Measurements from ENCODE around the gene HS3ST5.
"Not testable (repeated sequence)": the region's sequence is repeated elsewhere in the genome, so short reads cannot be mapped to it uniquely, and the experiment has no call there.

HS3ST5 gene

DNA sequence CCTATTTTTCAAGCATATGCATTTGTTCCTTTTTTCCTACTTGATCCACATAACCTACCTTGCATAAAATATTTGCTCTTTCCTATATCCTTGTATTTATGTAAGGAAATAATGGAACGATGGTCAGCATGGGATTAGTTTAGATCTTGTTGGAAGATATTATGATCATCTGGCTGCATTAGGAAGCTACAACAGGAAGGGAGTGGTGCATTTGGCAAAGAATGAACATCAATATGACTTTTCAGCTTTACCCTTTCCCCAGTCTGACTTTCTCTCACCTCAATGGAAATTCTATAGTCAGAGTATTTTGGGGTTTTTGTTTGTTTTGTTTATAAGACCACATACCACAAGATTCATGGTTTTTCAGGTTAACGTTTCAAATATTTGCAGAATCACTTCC, 66.0 kb downstream of the HS3ST5 start:
- no peak for DNase-seq (ENCODE audit: low read depth in 2 of 2)

DNA sequence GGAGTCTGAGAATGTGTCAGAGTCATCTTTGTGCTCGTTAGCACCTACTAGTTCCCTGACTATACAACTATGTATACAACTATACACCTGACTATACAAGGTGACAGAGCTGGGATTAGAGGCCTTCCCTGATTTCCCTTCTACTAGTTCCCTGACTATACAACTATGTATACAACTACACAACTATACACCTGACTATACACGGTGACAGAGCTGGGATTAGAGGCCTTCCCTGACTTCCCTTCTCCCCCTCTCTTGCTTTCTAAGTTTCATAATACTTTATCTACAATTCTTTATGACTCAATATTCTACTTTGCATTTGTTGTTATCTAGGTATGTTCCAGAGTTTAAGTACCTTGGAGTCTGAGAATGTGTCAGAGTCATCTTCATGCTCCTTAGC, 68.0 kb downstream of the HS3ST5 start:
- no peak for DNase-seq (ENCODE audit: low read depth in 2 of 2)

DNA sequence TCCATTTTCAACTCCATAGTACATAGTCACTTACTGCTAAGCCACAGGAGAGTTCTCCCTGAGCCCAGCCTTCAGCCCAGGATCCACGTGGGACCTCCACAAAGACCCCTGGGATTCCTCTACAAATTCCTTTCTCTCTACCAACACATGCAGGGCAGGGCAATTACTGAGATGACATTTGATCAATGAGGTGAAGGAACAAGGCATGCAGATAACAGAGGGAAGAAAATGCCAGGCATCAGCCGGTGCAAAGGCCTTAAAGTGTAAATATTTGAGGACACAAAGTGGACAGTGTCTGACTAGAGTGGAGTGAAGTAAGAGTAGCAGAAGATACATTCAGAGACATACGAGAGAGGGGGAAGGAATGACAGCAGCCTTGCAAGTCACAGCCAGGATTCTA, 70.2 kb downstream of the HS3ST5 start:
- DNase-seq (ENCODE audit: low read depth in 2 of 2), result no peak

DNA sequence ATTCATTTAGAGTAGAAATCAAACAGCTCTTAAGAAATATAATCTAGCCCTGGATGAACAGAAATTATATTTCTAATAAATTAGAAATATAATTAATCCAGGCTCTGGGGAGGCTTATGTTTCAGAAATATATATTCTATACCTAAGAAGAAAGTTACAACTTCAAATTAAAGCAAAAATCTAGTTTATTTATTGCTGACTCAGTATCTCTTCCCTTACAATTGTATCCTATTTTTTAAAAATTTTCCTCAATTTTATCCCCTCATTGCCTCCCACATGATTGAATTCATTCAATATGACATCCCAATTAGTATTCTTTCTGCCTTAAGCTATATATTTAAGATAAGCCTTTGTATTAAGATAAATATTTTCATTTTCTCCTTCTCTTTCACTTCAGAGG, 71.4 kb downstream of the HS3ST5 start:
- DNase-seq (ENCODE audit: low read depth in 2 of 2), result no peak

- no peak for DNase-seq (ENCODE audit: low read depth in 2 of 2)
Measured at GRCh38 chr6:114267897-114268296, 74.9 kb downstream of the HS3ST5 start.

DNA sequence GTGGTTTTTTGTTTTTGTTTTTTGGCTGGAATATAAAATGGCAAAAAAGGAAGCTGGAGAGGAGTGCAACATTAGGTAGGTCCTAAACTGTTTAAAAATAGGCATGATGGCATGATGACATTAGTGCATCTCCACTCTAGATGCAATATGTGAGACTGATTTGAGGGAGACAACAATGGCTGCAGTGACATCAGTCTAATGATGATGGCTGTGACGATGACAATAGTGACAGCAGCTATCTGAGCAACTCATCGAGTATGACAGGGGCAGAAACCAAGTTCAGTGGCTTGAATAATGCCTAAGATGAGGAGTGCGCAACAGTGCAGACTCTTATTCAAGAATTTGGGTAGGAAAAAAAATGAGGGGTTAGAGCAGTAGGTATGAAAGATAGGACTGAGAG, 82.0 kb downstream of the HS3ST5 start:
- DNase-seq (ENCODE audit: low read depth in 2 of 2), result no peak

- DNase-seq (ENCODE audit: low read depth in 2 of 2), result no peak
Measured at GRCh38 chr6:114258376-114258775, 84.4 kb downstream of the HS3ST5 start.

DNA sequence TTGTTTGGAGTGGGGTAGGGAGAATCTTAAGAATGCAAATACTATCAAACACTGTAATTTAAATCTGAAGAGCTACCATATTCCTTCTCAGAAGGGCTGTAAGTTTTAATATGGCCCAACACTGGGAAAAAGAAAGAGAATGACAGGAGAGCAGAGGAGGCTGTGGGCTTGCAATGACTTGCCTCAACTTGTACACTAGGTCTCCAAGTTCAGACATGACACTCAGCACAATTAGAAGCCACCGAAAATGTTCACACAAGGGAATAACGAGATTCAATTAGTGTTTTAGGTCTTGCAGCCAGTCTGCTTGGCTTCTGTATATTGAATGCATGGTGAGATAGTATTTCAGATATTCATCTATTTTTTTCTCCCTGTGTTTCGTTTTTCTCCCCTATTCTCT, 89.4 kb downstream of the HS3ST5 start:
- DNase-seq (ENCODE audit: low read depth in 2 of 2), result no peak

GRCh38 chr6:114249522-114249921, 93.3 kb downstream of the HS3ST5 start:
- no peak for DNase-seq (ENCODE audit: low read depth in 2 of 2)

- DNase-seq (ENCODE audit: low read depth in 2 of 2), result no peak
Measured at GRCh38 chr6:114247101-114247500, 95.7 kb downstream of the HS3ST5 start.

DNA sequence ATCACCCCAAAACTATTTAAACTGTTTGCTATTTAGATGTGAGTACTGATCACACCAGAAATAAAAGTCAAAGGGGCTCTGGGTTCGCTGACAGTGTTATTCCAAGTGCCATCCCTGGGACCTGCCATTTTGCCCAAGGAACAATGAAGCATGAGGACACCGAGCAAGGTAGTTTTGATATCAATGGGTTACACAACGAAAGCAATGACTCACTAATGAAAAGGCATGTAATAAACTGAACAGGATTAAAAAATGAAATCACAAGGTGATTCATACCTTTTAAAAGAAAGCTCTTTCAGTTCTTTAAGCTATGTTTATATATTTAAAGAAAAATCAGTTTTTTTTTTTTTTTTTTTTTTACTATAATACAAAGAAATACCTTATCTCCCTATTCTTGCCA, 102.0 kb downstream of the HS3ST5 start:
- DNase-seq (ENCODE audit: low read depth in 2 of 2), result no peak

DNA sequence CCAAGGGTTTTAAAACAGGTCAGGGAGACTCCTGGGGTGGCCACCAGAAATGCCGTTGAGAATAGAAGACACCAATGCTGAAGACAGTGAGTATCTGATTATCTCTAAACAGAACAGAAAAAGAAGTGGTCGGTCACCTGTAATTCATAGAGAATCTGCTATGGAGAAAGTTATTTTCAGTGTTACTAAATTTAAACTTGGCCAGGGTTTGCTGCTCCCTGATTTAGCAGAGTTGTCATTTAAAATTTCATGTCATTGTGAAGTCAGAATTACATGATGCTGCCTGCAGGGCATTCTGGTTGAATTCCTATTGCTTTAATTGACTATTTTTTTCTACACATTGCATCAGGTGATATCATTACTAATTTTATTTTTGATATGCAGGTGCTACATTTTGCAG, 114.1 kb downstream of the HS3ST5 start:
- no peak for DNase-seq (ENCODE audit: low read depth in 2 of 2)

DNA sequence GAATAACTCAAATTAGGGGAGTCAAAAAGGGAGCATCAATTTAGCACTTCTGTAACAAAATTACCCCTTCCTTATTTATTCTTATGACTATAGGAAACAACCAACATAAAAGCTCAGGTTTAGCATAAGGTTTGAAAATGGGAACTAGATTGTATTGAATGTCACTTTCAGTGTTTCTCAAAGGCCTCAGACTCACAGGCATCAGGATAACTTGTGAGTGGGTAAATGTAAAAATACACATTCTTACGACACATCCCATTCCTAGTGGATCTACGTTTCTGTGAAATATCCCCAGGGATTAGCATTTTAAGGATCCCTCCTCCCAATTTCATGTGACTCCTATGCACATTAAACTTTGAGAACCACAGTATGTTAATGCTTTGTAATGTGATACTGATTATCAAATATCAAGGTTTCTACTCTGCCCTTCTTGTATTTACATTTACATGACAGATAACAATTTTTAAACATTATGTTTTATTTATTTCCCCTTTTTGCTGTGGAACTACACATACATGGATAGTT, 114.8 kb downstream of the HS3ST5 start:
- no peak for DNase-seq (ENCODE audit: low read depth in 2 of 2)

GRCh38 chr6:114220241-114220640, 122.6 kb downstream of the HS3ST5 start:
- no peak for DNase-seq (ENCODE audit: low read depth in 2 of 2)

DNA sequence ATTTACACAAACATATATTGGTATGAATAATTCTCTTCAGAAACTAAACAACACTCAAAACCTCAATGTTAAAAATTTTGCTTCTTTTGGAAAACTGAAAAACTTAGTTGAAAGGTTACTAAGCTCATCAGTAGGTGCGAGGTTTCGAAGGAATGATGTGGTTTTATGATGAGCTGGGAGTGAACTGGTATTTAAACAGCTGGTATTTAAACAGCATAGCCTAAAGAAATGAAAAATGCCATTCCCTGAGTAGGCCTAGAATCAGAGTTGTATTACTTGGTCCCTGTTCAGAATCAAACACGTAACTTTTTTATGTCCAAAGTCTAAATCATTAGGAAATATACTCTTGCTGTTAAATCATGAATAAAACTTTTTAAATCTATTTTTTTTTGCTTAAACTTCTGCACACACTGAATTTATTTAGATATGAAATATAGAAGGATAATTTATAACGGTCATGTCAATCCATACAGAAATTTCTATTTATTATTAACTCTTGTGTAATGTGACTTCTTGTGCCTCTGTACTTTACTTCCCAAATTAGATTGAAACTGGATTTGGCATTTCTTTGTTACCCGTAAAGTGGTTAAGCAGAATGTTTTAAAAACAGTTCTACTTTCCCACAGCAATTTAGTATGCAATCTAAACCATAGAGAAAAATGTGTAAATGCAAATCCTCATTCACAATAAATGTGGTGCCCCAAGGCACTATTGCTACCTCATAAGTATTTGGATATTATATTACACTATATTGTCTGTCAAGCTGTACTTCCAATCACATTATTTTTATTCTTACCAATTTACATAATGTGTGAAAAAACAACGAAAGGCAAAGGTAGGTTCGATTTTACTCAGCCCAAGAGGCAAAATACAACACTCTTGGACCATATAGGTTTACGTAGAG, 124.1 kb downstream of the HS3ST5 start:
- no peak for DNase-seq (ENCODE audit: low read depth in 2 of 2)

DNA sequence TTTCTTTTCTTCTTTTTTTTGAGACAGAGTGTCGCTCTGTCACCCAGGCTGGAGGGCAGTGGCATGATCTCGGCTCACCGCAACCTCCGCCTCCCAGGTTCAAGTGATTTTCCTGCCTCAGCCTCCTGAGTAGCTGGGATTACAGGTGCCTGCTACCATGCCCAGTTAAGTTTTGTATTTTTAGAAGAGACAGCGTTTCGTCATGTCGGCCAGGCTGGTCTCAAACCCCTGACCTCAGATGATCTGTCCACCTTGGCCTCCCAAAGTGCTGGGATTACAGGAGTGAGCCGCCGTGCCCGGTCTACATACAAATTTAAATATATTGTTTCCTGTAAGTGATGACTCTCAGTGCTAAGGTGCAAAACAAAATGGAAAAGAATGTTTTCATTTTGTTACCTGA, 124.8 kb downstream of the HS3ST5 start:
- not testable (repeated sequence) for DNase-seq (ENCODE audit: low read depth in 2 of 2)

DNA sequence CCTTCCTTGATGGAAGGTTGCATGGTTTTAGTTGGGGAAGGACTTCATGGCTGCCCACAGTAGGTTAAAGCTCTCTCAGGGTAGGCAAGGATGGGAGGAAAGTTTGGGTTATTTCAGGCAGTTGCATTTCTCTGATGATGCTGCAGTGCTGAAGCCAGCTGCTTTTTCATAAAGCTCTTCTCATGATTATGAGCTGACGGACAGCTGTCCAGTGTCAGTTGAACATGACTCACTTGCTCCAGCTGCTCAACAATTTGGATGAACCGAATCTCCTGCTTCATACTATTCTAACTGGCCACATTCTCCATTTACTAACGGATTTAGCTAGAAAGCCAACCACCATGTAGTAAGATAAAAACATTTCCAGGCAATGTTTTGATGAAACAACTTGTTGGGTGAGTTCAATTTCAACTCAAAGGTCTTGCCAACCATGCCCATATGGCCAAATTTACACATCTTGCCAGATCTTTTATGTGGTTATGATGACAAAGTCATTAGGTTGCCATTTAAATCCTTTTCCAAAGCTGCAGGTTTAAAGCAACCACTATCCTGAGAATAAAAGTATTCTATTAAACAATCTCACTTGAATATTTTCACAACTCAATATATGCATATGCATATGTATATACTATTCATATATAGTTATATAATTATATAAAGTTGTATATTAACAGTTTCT, 125.9 kb downstream of the HS3ST5 start:
- no peak for DNase-seq (ENCODE audit: low read depth in 2 of 2)

DNA sequence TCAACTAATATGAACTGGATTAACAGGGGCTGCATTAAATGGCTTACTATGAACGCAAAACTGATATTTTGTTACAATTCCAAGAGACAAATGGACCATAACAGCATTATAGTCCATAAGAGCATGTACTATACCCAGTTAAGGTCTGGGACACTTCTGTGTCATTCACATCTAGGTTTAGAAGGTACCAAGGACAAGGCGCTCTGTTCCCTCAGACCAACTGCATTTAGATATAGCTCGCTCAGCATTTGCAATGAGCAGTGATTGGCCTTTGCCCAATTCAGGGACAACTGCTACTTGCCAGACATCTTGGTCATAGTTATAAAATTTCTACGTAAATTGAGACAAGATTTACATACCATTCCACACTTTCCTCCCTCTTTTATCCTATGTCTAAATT, 132.4 kb downstream of the HS3ST5 start:
- DNase-seq (ENCODE audit: low read depth in 2 of 2), result no peak

GRCh38 chr6:114203460-114203859, 139.4 kb downstream of the HS3ST5 start:
- no peak for DNase-seq (ENCODE audit: low read depth in 2 of 2)

DNA sequence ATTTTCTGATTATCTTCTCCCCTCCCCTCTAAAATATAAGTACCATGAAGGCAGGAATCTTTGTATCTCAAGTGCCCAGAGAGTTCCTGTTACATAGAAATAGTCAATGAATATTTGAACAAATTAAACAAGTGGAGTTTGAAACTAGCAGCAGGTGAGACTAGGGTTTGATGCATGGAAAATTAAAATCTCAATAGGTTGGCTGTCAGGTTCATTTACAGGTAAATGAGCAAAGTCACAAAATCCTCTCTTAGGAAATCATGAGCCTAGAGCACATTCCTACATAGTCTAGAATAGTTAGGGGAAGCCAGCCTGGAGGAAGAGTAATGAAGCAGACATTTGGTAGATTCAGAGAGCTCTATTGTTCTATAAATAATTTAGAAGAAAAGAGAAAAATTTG, 140.4 kb downstream of the HS3ST5 start:
- no peak for DNase-seq (ENCODE audit: low read depth in 2 of 2)

- DNase-seq (ENCODE audit: low read depth in 2 of 2), result no peak
Measured at GRCh38 chr6:114200891-114201290, 141.9 kb downstream of the HS3ST5 start.

DNA sequence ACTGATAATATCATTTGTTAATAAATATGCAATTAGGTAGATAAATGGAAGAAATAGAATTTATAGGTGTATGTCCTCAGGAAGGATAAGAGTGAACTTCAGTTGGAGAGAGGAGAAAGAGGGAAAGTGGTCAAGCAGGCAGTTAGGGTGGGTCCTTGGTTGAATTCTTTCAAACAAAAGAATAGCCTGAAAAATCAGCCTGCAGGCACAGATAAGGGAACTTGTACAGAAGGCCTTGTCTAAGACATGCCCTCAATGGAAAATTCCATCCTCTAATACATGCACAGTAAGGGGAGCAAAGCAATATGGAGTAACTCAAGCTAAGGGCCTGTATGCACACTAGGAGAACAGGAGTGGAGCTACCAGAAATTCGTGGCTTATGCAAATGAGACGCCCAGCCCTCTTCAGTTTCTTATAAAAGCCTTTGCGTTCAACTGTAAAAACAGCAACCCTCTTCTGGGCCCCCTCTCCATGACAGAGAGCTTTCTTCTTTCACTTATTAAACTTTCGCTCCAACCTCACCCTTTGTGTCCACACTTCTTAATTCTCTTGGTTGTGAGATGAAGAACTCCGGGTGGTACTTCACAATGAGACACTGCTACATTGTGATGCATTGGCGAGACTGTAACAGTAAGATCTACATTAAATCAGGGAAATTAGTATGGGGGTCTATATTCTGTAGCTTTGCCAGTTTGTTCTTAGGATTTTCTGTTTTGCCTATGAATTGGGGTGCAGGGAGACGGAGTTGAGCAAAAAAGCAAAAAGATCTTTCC, 147.0 kb downstream of the HS3ST5 start:
- DNase-seq (ENCODE audit: low read depth in 2 of 2), result no peak

Data from fibroblast of skin of left biceps (primary cell).